A549 treated with dexamethasone at 1 μM for 4 hours (cell line): Measurements from ENCODE around the gene LYZL4. TPM values are rescaled to one million over a fixed set of nuclear protein-coding genes. Genes with fewer than 3 reads are reported as not detected.

Experiments
- total RNA-seq: library from RNA; stranded (reverse); fragments of 200-300 nt; extraction: Qiagen RNA extraction; gene quantifications from 5 replicates; pipeline ENCODE4 v1.2.3, GENCODE V29; 2022

Gene LYZL4
- total RNA-seq: not detected in 5 replicates

DNA sequence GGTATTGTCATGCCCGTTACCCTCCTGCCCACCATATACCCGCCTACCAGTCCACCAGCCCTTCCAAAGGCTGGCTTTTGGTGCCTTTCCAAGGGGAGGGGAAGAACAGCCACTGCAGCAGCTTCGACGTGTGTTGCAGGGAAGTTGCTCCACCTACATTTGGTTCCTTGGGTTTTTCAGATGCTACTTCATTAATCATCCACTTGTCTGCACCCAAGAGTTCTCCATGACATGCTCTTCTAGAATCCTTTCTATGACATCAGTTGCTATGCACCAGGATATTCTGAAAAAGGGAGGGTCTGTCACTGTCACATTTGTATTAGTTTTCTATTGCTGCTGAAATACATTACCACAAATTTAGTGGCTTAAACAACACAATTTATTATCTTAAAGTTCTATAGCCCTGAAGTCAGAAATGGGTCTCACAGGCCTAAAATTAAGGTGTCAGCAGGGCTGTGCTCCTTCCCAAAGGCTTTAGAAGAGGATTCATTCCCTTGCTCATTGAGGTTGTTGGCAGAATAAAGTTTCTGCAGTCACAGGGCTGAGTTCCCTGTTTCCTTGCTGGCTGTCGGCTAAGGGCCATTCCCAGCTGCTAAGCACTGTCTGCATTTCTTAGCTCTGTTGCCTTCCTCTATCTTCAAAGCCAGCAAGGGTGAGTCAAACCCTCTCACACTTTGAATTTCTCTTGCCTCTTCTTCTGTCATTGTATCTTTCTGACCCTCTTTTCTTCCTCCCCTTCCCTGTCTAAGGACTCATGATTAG is at the start of gene LYZL4:
Gene LYZL4 (minus strand): TSS at position 241 of the 762 bp plus-strand sequence. CDS start 3,359 bp downstream, outside the sequence.

Other genes with a start within 250 kb of the LYZL4 start
- gene CCK, start 144.4 kb downstream of the LYZL4 start, total RNA-seq: 1.6 to 2.6 TPM (median 1.7 TPM) in 5 replicates
- 1.2 to 2.3 TPM (median 1.7 TPM) in 5 replicates for gene VIPR1, start 92.0 kb upstream of the LYZL4 start, total RNA-seq
- gene SEC22C, start 171.4 kb upstream of the LYZL4 start, total RNA-seq: 29.0 to 37.7 TPM (median 34.1 TPM) in 5 replicates
- 16.4 to 19.1 TPM (median 16.9 TPM) in 5 replicates for gene SS18L2, start 180.2 kb upstream of the LYZL4 start, total RNA-seq
- gene NKTR, start 190.1 kb upstream of the LYZL4 start, total RNA-seq: 7.8 to 14.1 TPM (median 10.0 TPM) in 5 replicates
- 4.8 to 7.0 TPM (median 5.8 TPM) in 5 replicates for gene ZBTB47, start 243.1 kb upstream of the LYZL4 start, total RNA-seq